Measurements from ENCODE around the gene ZNF438.

Gene ZNF438

DNA sequence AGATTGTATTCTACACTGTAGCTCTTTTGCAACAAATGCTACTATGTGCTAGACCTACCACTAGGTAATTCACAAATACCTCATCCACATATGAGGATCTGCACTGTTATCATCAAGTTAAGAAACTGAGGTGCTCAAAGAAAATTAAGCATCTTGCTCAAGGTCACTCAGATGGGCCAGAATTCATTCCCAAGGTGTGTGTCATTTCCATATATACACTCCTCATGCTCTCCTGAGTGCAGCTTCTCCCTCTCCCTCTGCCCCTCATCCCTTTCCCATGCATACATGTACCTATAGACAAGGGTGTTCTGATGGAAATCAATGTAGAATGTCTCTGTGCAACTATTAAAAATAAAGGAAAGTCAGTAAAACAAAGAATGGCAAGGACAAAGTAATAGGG lies 146.2 kb downstream of the ZNF438 start:
- Histone ChIP-seq H3K27ac (no peak overlapping the region), H3K4me3 (IDR thresholded peaks at IDR 0.05; ENCODE audit: insufficient read depth, low read depth, low read length) (no peak overlapping the region), H4K20me1 (ENCODE audit: insufficient read depth) (no peaks in the 10 kb centered on the region), H2AFZ (ENCODE audit: low read depth) (no peak overlapping the region), H3K36me3 (ENCODE audit: insufficient read depth) (no peaks in the 10 kb centered on the region), H3K9ac (no peak overlapping the region), H3K4me2 (no peak overlapping the region), H3K27me3 (ENCODE audit: insufficient read depth, low read depth) (no peaks in the 10 kb centered on the region), H3K4me1 (ENCODE audit: low read depth, poor library complexity, severe bottlenecking) (no peaks in the 10 kb centered on the region), H3K79me2 (ENCODE audit: insufficient read depth, low read depth) (no peaks in the 10 kb centered on the region)
- TF ChIP-seq, protein P1, sequence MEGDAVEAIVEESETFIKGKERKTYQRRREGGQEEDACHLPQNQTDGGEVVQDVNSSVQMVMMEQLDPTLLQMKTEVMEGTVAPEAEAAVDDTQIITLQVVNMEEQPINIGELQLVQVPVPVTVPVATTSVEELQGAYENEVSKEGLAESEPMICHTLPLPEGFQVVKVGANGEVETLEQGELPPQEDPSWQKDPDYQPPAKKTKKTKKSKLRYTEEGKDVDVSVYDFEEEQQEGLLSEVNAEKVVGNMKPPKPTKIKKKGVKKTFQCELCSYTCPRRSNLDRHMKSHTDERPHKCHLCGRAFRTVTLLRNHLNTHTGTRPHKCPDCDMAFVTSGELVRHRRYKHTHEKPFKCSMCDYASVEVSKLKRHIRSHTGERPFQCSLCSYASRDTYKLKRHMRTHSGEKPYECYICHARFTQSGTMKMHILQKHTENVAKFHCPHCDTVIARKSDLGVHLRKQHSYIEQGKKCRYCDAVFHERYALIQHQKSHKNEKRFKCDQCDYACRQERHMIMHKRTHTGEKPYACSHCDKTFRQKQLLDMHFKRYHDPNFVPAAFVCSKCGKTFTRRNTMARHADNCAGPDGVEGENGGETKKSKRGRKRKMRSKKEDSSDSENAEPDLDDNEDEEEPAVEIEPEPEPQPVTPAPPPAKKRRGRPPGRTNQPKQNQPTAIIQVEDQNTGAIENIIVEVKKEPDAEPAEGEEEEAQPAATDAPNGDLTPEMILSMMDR (conservative IDR thresholded peaks at IDR 0.05; ENCODE audit: low read depth, low read length), result no peak

- H3K4me1 ChIP-seq (ENCODE audit: low read depth, poor library complexity, severe bottlenecking), result no peaks in the 10 kb centered on the region
- no peak overlapping the region for H3K27ac ChIP-seq
- TF ChIP-seq, protein P1 (conservative IDR thresholded peaks at IDR 0.05; ENCODE audit: low read depth, low read length), result no peak
- no peak overlapping the region for H3K9ac ChIP-seq
- no peak overlapping the region for H2AFZ ChIP-seq (ENCODE audit: low read depth)
- no peaks in the 10 kb centered on the region for H3K36me3 ChIP-seq (ENCODE audit: insufficient read depth)
- no peak overlapping the region for H3K4me2 ChIP-seq
- no peaks in the 10 kb centered on the region for H4K20me1 ChIP-seq (ENCODE audit: insufficient read depth)
- H3K4me3 ChIP-seq (IDR thresholded peaks at IDR 0.05; ENCODE audit: insufficient read depth, low read depth, low read length), result no peak overlapping the region
- no peaks in the 10 kb centered on the region for H3K27me3 ChIP-seq (ENCODE audit: insufficient read depth, low read depth)
- H3K79me2 ChIP-seq (ENCODE audit: insufficient read depth, low read depth), result no peaks in the 10 kb centered on the region
Measured at GRCh38 chr10:30883751-30884150, 147.9 kb downstream of the ZNF438 start.

DNA sequence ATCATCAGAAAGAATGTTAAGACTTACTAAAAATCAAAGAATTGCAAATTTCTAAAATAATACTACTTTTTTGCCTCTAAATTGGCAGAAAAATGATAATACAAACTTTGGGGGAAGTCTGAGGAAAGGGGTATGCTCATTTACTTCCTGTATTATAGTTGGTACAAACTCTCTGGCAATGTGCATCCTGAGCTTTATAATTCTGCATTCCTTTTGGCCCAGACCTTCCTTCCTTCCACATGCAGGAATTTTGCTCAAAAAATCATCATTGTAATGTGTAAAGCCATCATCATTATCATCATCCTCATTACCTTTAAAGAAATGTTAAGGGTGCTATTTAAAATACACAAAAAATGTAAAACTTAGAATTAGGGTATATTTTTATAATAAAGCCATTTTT lies 148.5 kb downstream of the ZNF438 start:
- Histone ChIP-seq H3K9ac (no peak overlapping the region), H4K20me1 (ENCODE audit: insufficient read depth) (no peaks in the 10 kb centered on the region), H3K4me1 (ENCODE audit: low read depth, poor library complexity, severe bottlenecking) (no peaks in the 10 kb centered on the region), H3K27ac (no peak overlapping the region), H3K4me2 (no peak overlapping the region), H3K4me3 (IDR thresholded peaks at IDR 0.05; ENCODE audit: insufficient read depth, low read depth, low read length) (no peak overlapping the region), H3K27me3 (ENCODE audit: insufficient read depth, low read depth) (no peaks in the 10 kb centered on the region), H3K79me2 (ENCODE audit: insufficient read depth, low read depth) (no peaks in the 10 kb centered on the region), H2AFZ (ENCODE audit: low read depth) (no peak overlapping the region), H3K36me3 (ENCODE audit: insufficient read depth) (no peaks in the 10 kb centered on the region)
- TF ChIP-seq, protein P1 (conservative IDR thresholded peaks at IDR 0.05; ENCODE audit: low read depth, low read length), result no peak

- H3K36me3 ChIP-seq (ENCODE audit: insufficient read depth), result no peaks in the 10 kb centered on the region
- H3K27ac ChIP-seq, result no peak overlapping the region
- no peak overlapping the region for H2AFZ ChIP-seq (ENCODE audit: low read depth)
- no peak overlapping the region for H3K4me3 ChIP-seq (IDR thresholded peaks at IDR 0.05; ENCODE audit: insufficient read depth, low read depth, low read length)
- no peak overlapping the region for H3K9ac ChIP-seq
- H3K79me2 ChIP-seq (ENCODE audit: insufficient read depth, low read depth), result no peaks in the 10 kb centered on the region
- H3K4me2 ChIP-seq, result no peak overlapping the region
- no peaks in the 10 kb centered on the region for H3K27me3 ChIP-seq (ENCODE audit: insufficient read depth, low read depth)
- TF ChIP-seq, protein P1 (conservative IDR thresholded peaks at IDR 0.05; ENCODE audit: low read depth, low read length), result no peak
- no peaks in the 10 kb centered on the region for H3K4me1 ChIP-seq (ENCODE audit: low read depth, poor library complexity, severe bottlenecking)
- H4K20me1 ChIP-seq (ENCODE audit: insufficient read depth), result no peaks in the 10 kb centered on the region
Measured at GRCh38 chr10:30882281-30882680, 149.4 kb downstream of the ZNF438 start.
